Tibial nerve (tissue), 4 donors: ENCODE measurements around the gene TGM6.

Experiments used
- EP300 ChIP-seq, 2 donors: sonication (generic); formaldehyde crosslinking; IDR thresholded peaks; one replicate each; pipeline ENCODE4 v1.6.1; 2017; ENCODE audit warnings: antibody characterized with exemption in 2 of 2, mild to moderate bottlenecking in 1 of 2
- POLR2A ChIP-seq, 2 donors: fragments of 450-650 bp; IDR thresholded peaks; one replicate each; pipeline ENCODE4 v1.6.1; 2017; ENCODE audit warnings: antibody characterized with exemption in 2 of 2, mild to moderate bottlenecking in 2 of 2, moderate library complexity in 2 of 2
- TF ChIP-seq, protein P1 (sequence below), 5 experiments: fragments of 200-600 bp in 3 of 5; fragments of 450-650 bp in 2 of 5; sonication (generic) in 3 of 5; IDR thresholded peaks; one replicate each; pipeline ENCODE4 v1.5.1; 2016 to 2019; ENCODE audit warnings: antibody characterized with exemption in 5 of 5, mild to moderate bottlenecking in 3 of 5, moderate library complexity in 2 of 5

GRCh38 chr20:2473516-2473915 is 92.8 kb downstream of the TGM6 start:
- TF ChIP-seq, protein P1, sequence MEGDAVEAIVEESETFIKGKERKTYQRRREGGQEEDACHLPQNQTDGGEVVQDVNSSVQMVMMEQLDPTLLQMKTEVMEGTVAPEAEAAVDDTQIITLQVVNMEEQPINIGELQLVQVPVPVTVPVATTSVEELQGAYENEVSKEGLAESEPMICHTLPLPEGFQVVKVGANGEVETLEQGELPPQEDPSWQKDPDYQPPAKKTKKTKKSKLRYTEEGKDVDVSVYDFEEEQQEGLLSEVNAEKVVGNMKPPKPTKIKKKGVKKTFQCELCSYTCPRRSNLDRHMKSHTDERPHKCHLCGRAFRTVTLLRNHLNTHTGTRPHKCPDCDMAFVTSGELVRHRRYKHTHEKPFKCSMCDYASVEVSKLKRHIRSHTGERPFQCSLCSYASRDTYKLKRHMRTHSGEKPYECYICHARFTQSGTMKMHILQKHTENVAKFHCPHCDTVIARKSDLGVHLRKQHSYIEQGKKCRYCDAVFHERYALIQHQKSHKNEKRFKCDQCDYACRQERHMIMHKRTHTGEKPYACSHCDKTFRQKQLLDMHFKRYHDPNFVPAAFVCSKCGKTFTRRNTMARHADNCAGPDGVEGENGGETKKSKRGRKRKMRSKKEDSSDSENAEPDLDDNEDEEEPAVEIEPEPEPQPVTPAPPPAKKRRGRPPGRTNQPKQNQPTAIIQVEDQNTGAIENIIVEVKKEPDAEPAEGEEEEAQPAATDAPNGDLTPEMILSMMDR (IDR thresholded peaks at IDR 0.05), result no peak
- TF ChIP-seq POLR2A (IDR thresholded peaks at IDR 0.05), result no peak
- no peak for TF ChIP-seq EP300 (IDR thresholded peaks at IDR 0.05)
